GM23248 (cell line): Measurements from ENCODE around the gene MOB2.

Source experiments
- EZH2 ChIP-seq: fragments of 200-600 bp; sonication (generic); IDR thresholded peaks from 2 replicates; pipeline ENCODE4 v1.6.1; 2018; ENCODE audit warnings: antibody characterized with exemption, mild to moderate bottlenecking; ENCODE audit not compliant: insufficient read depth, poor library complexity, severe bottlenecking
- EZH2phosphoT487 ChIP-seq: fragments of 200-600 bp; sonication (generic); IDR thresholded peaks from 2 replicates; pipeline ENCODE4 v1.6.1; 2018; ENCODE audit warnings: antibody characterized with exemption, moderate library complexity, mild to moderate bottlenecking, low read depth; ENCODE audit not compliant: insufficient read depth

DNA sequence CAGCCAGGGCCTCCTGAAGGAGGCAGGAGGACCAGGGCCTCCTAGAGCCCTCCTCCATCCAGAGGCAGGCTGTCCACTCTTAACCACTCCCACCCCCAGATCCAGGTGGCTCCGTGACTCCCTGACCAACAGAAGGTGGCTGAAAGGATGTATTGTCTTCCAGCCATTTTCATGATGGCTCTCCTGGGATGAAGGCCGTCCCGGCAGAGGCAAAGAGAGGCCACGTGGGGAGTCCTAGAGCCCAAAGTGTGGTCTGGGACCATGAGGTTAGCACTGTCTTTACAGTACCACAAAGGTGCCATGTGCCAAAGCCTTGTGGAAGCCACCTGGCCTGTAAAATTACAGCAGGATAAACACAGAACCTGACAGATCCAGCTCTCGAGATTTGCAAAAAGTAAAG, 43.2 kb upstream of the MOB2 start:
- no peak for TF ChIP-seq EZH2phosphoT487
- TF ChIP-seq EZH2, result no peak
